Measurements from ENCODE around the gene HSD3B7. TPM values are rescaled to one million over a fixed set of nuclear protein-coding genes. Genes with fewer than 3 reads are reported as not detected.
A peak's percentile ranks its signal among the peaks of the same experiment; 100 is the strongest.
"Not testable (repeated sequence)": the region's sequence is repeated elsewhere in the genome, so short reads cannot be mapped to it uniquely, and the experiment has no call there.

HSD3B7 gene
- total RNA-seq, 5 donors from 2014 or later (not counting 1 experiment from before 2014, with no cell fraction given): 0.33 to 3.5 (median 1.3) TPM

GRCh38 chr16:31011815-31012214, 26.8 kb downstream of the HSD3B7 start:
- H3K36me3 Mint-ChIP-seq; H3K9me3 ChIP-seq; H3K9me3 Mint-ChIP-seq; DNase-seq; CTCF ChIA-PET; H3K36me3 ChIP-seq (ENCODE audit: control insufficient read depth in 2 of 2, extremely low read depth in 1 of 2, insufficient read depth in 1 of 2, low read length in 1 of 2); H3K27ac ChIP-seq (ENCODE audit: low read length); POLR2A ChIA-PET; ATAC-seq (replicated peaks in 1 of 4); H3K4me3 ChIP-seq (ENCODE audit: control insufficient read depth in 1 of 2, extremely low read depth in 1 of 2, low read length in 1 of 2): not testable (repeated sequence)
- 83% methylated on average over 6 of the region's 7 CpGs for WGBS (ENCODE audit: insufficient coverage)
- peaks cover 9 to 25% (median 18%) of the 10 kb centered on the region in 3 donors for H3K4me1 Mint-ChIP-seq
- H3K27ac Mint-ChIP-seq: peak overlapping the region in 1 of 2 donors; percentile 44
- Histone ChIP-seq H3K27me3 (replicated peaks in 1 of 2; ENCODE audit: control insufficient read depth in 2 of 2, extremely low read depth in 1 of 2, insufficient read depth in 2 of 2, low read length in 1 of 2) (peaks cover 3 to 54% of the 10 kb centered on the region in 2 experiments), H3K4me1 (ENCODE audit: control insufficient read depth in 1 of 2, extremely low read depth in 1 of 2, insufficient read depth in 2 of 2, low read length in 2 of 2) (peaks cover 4 to 14% of the 10 kb centered on the region in 2 experiments)
- peaks cover 11 to 49% of the 10 kb centered on the region in 2 donors for H3K27me3 Mint-ChIP-seq
- peak overlapping the region; percentile 64 to 81 (median 76) for H3K4me3 Mint-ChIP-seq

- Histone ChIP-seq H3K27me3 (replicated peaks in 1 of 2; ENCODE audit: control insufficient read depth in 2 of 2, extremely low read depth in 1 of 2, insufficient read depth in 2 of 2, low read length in 1 of 2) (peaks cover 3 to 54% of the 10 kb centered on the region in 2 experiments), H3K4me1 (ENCODE audit: control insufficient read depth in 1 of 2, extremely low read depth in 1 of 2, insufficient read depth in 2 of 2, low read length in 2 of 2) (peaks cover 4 to 14% of the 10 kb centered on the region in 2 experiments)
- H3K36me3 Mint-ChIP-seq; H3K27ac ChIP-seq (ENCODE audit: low read length); DNase-seq; POLR2A ChIA-PET; H3K36me3 ChIP-seq (ENCODE audit: control insufficient read depth in 2 of 2, extremely low read depth in 1 of 2, insufficient read depth in 1 of 2, low read length in 1 of 2); H3K9me3 ChIP-seq; CTCF ChIA-PET; H3K27ac Mint-ChIP-seq; ATAC-seq (replicated peaks in 1 of 4); H3K4me3 ChIP-seq (ENCODE audit: control insufficient read depth in 1 of 2, extremely low read depth in 1 of 2, low read length in 1 of 2); H3K9me3 Mint-ChIP-seq: not testable (repeated sequence)
- H3K4me1 Mint-ChIP-seq: peaks cover 9 to 25% (median 18%) of the 10 kb centered on the region in 3 donors
- peak overlapping the region in 1 of 3 donors; percentile 11 for H3K4me3 Mint-ChIP-seq
- peaks cover 11 to 51% of the 10 kb centered on the region in 2 donors for H3K27me3 Mint-ChIP-seq
Measured at GRCh38 chr16:31013292-31013691, 28.3 kb downstream of the HSD3B7 start.

DNA sequence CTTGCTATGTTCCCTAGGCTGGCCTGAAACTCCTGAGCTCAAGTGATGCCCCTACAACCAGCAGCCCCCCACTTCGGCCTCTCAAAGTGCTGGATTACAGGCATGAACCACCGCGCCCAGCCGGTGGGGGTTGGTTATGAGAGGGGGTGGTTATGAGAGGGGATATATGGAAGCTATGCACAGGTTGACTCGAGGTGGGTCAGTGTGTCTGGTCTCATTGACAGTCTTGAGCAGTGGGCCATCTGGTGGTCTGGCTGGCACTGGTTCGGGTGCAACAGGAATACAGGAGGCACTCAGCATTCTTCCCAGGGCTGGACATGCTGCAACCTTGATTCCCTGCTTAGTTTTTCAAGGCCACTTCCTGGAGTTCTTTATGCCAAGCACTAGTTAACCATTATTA, 31.0 kb downstream of the HSD3B7 start:
- Mint-ChIP-seq H3K27me3 (peaks cover 11 to 42% of the 10 kb centered on the region in 2 donors), H3K27ac (no peak overlapping the region), H3K4me1 (peaks cover 3 to 18% (median 9%) of the 10 kb centered on the region in 3 donors), H3K36me3 (no peaks in the 10 kb centered on the region), H3K4me3 (no peak overlapping the region), H3K9me3 (no peaks in the 10 kb centered on the region)
- ChIA-PET POLR2A (no interaction called here), CTCF (no interaction called here)
- no peak overlapping the region for H3K27ac ChIP-seq (ENCODE audit: low read length)
- peaks cover 3 to 38% of the 10 kb centered on the region in 2 experiments for H3K27me3 ChIP-seq (replicated peaks in 1 of 2; ENCODE audit: control insufficient read depth in 2 of 2, extremely low read depth in 1 of 2, insufficient read depth in 2 of 2, low read length in 1 of 2)
- H3K9me3 ChIP-seq: no peaks in the 10 kb centered on the region
- ATAC-seq (replicated peaks in 1 of 4): no peak
- H3K36me3 ChIP-seq (ENCODE audit: control insufficient read depth in 2 of 2, extremely low read depth in 1 of 2, insufficient read depth in 1 of 2, low read length in 1 of 2): no peaks in the 10 kb centered on the region
- DNase-seq: no peak
- peaks cover 3 to 4% of the 10 kb centered on the region in 2 experiments for H3K4me1 ChIP-seq (ENCODE audit: control insufficient read depth in 1 of 2, extremely low read depth in 1 of 2, insufficient read depth in 2 of 2, low read length in 2 of 2)
- H3K4me3 ChIP-seq (ENCODE audit: control insufficient read depth in 1 of 2, extremely low read depth in 1 of 2, low read length in 1 of 2): no peak overlapping the region
- 71% methylated on average over 5 of the region's 6 CpGs for WGBS (ENCODE audit: insufficient coverage)

- H3K4me1 Mint-ChIP-seq; ATAC-seq (replicated peaks in 1 of 4); H3K36me3 ChIP-seq (ENCODE audit: control insufficient read depth in 2 of 2, extremely low read depth in 1 of 2, insufficient read depth in 1 of 2, low read length in 1 of 2); POLR2A ChIA-PET; H3K9me3 Mint-ChIP-seq; H3K27ac ChIP-seq (ENCODE audit: low read length); H3K4me3 ChIP-seq (ENCODE audit: control insufficient read depth in 1 of 2, extremely low read depth in 1 of 2, low read length in 1 of 2); CTCF ChIA-PET; H3K27ac Mint-ChIP-seq; DNase-seq; H3K36me3 Mint-ChIP-seq; H3K4me1 ChIP-seq (ENCODE audit: control insufficient read depth in 1 of 2, extremely low read depth in 1 of 2, insufficient read depth in 2 of 2, low read length in 2 of 2); H3K9me3 ChIP-seq; H3K4me3 Mint-ChIP-seq: not testable (repeated sequence)
- 92% methylated on average over 2 of the region's 10 CpGs for WGBS (ENCODE audit: insufficient coverage)
- peaks cover 6 to 26% of the 10 kb centered on the region in 2 donors for H3K27me3 Mint-ChIP-seq
- H3K27me3 ChIP-seq (replicated peaks in 1 of 2; ENCODE audit: control insufficient read depth in 2 of 2, extremely low read depth in 1 of 2, insufficient read depth in 2 of 2, low read length in 1 of 2): peaks cover 0 to 22% of the 10 kb centered on the region in 2 experiments
Measured at GRCh38 chr16:31017756-31018155, 32.7 kb downstream of the HSD3B7 start.

GRCh38 chr16:31020536-31020935, 35.5 kb downstream of the HSD3B7 start:
- no peak overlapping the region for H3K27ac Mint-ChIP-seq
- no peaks in the 10 kb centered on the region for H3K4me1 Mint-ChIP-seq
- ATAC-seq (replicated peaks in 1 of 4): no peak
- peaks cover 0 to 10% of the 10 kb centered on the region in 2 experiments for H3K27me3 ChIP-seq (replicated peaks in 1 of 2; ENCODE audit: control insufficient read depth in 2 of 2, extremely low read depth in 1 of 2, insufficient read depth in 2 of 2, low read length in 1 of 2)
- no peaks in the 10 kb centered on the region for H3K9me3 Mint-ChIP-seq
- WGBS (ENCODE audit: insufficient coverage): no CpG with 5 or more reads among the region's 3 CpGs
- H3K4me3 ChIP-seq (ENCODE audit: control insufficient read depth in 1 of 2, extremely low read depth in 1 of 2, low read length in 1 of 2): no peak overlapping the region
- no peaks in the 10 kb centered on the region for H3K36me3 ChIP-seq (ENCODE audit: control insufficient read depth in 2 of 2, extremely low read depth in 1 of 2, insufficient read depth in 1 of 2, low read length in 1 of 2)
- no peak overlapping the region for H3K27ac ChIP-seq (ENCODE audit: low read length)
- H3K4me1 ChIP-seq (ENCODE audit: control insufficient read depth in 1 of 2, extremely low read depth in 1 of 2, insufficient read depth in 2 of 2, low read length in 2 of 2): no peaks in the 10 kb centered on the region
- H3K27me3 Mint-ChIP-seq: peaks cover 0 to 8% of the 10 kb centered on the region in 2 donors
- ChIA-PET CTCF (no interaction called here), POLR2A (no interaction called here)
- no peaks in the 10 kb centered on the region for H3K9me3 ChIP-seq
- no peak overlapping the region for H3K4me3 Mint-ChIP-seq
- DNase-seq: no peak
- no peaks in the 10 kb centered on the region for H3K36me3 Mint-ChIP-seq

- no peaks in the 10 kb centered on the region for H3K4me1 Mint-ChIP-seq
- H3K36me3 Mint-ChIP-seq: no peaks in the 10 kb centered on the region
- ATAC-seq (replicated peaks in 1 of 4) (no peak), DNase-seq (no peak)
- Histone ChIP-seq H3K27ac (ENCODE audit: low read length) (no peak overlapping the region), H3K27me3 (replicated peaks in 1 of 2; ENCODE audit: control insufficient read depth in 2 of 2, extremely low read depth in 1 of 2, insufficient read depth in 2 of 2, low read length in 1 of 2) (peaks cover 0 to 3% of the 10 kb centered on the region in 2 experiments), H3K36me3 (ENCODE audit: control insufficient read depth in 2 of 2, extremely low read depth in 1 of 2, insufficient read depth in 1 of 2, low read length in 1 of 2) (no peaks in the 10 kb centered on the region), H3K4me3 (ENCODE audit: control insufficient read depth in 1 of 2, extremely low read depth in 1 of 2, low read length in 1 of 2) (no peak overlapping the region), H3K4me1 (ENCODE audit: control insufficient read depth in 1 of 2, extremely low read depth in 1 of 2, insufficient read depth in 2 of 2, low read length in 2 of 2) (no peaks in the 10 kb centered on the region), H3K9me3 (no peaks in the 10 kb centered on the region)
- H3K27ac Mint-ChIP-seq: no peak overlapping the region
- POLR2A ChIA-PET: interaction anchor here in 1 of 2 donors (0.5 kb wide), 1 partner anchor 77 kb away, joined by 4 read pairs; no protein-coding TSS in a partner anchor
- WGBS (ENCODE audit: insufficient coverage): 91% methylated on average over 8 of the region's 12 CpGs
- H3K9me3 Mint-ChIP-seq: no peaks in the 10 kb centered on the region
- H3K27me3 Mint-ChIP-seq: peaks cover 0 to 3% of the 10 kb centered on the region in 2 donors
- CTCF ChIA-PET: interaction anchor here in 1 of 2 donors (0.6 kb wide), 1 partner anchor 70 kb away, joined by 3 read pairs; no protein-coding TSS in a partner anchor
- H3K4me3 Mint-ChIP-seq: no peak overlapping the region
Measured at GRCh38 chr16:31022544-31023251, 37.7 kb downstream of the HSD3B7 start.

All from T-cell (primary cell).